SK-N-MC (cell line): ENCODE results near the gene SLC6A1.

ENCODE experiments used
- EZH2 ChIP-seq: fragments of 200-600 bp; sonication (generic); IDR thresholded peaks from one replicate; pipeline ENCODE4 v1.6.1; 2017; ENCODE audit warnings: antibody characterized with exemption
- FOXP2 ChIP-seq: optimal IDR thresholded peaks from 2 replicates; pipeline ENCODE3; 2011; ENCODE audit warnings: mild to moderate bottlenecking, moderate library complexity; ENCODE audit not compliant: insufficient read depth; ENCODE audit errors: extremely low read length, control extremely low read depth
- POLR2AphosphoS5 ChIP-seq: IDR thresholded peaks from 2 replicates; pipeline ENCODE4 v1.6.1; 2012; ENCODE audit warnings: mild to moderate bottlenecking, low read depth, low read length, borderline replicate concordance

DNA sequence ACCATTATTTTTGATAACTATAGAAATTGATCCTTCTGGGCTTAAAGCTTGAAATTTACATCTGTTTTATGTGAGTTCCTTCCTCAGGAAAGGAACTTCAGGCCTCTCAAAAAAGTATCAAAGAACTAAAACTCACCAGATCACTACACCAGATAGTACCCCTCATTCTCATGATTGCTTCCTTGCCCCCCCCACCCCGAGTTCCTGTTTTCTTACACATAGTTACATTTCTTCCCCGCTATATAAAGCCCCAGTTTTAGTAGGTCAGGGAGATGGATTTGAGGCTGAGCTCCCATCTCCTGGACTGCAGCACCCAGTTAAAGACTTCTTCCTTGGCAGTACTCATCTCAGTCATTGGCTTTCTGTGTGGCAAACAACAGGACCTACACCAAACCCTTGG, 81.5 kb downstream of the SLC6A1 start:
- TF ChIP-seq EZH2 (no peak), POLR2AphosphoS5 (no peak), FOXP2 (no peak)
